ENCODE data around the gene CCDC187.

Gene CCDC187

GRCh38 chr9:136249877-136250559, 53.9 kb downstream of the CCDC187 start:
- TF ChIP-seq ZFX (IDR thresholded peaks at IDR 0.05) (no peak), CTCF (conservative IDR thresholded peaks at IDR 0.05) (no peak)

DNA sequence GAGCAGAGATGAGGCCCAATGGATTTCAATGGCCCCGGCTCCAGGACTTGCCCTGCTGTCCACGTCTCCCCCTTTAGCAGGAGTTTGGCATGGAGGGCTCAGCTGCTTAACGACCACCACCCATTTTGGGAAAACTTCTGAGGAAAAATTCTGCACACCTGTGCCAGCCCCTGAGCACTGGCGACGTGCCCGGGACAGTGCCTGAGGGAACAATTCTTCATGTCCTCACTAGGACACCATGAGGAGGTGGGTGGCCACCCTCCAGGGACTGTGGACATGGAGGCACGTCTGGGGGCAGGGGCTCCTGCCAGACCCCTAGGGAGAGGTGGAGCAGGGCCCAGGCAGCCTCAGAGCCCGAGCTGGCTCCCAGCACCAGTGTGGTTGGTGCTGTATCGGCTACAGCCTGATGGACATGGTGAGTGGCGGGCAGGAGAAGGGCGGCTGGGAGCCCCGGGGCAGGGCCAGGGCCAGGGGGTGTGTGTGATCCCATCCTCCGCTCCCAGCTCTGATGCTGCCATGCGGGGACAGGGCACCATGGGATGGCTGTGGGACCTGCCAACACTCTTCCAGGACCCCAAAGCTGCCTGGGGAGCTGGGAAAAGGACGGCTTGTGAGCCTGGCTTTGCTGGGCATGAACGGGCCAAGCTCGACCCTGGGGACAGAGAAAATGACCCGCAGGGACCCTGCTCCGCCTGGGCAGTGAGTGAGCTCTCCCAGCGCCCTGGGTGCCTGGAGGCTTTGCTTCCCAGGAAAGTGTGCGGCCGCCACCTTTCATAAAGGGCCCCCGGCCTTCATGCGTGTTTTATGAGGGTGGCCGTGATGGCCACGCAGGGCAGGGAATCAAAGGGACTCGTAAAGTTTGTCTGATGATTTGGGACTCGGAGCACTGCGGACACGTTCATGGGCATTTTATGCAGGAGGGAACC, 54.7 kb downstream of the CCDC187 start:
- TF ChIP-seq CTCF (conservative IDR thresholded peaks at IDR 0.05) (no peak), ZFX (IDR thresholded peaks at IDR 0.05) (no peak)
- H3K27ac ChIP-seq = peak overlapping the region; percentile 13

More at GRCh38 chr9:136249877-136250559, 53.9 kb downstream of the CCDC187 start:
- no peak overlapping the region for H3K27ac ChIP-seq

GRCh38 chr9:136247947-136248637, 55.8 kb downstream of the CCDC187 start:
- TF ChIP-seq CTCF (conservative IDR thresholded peaks at IDR 0.05) (no peak), ZFX (IDR thresholded peaks at IDR 0.05) (no peak)
- peak overlapping the region; percentile 13 for H3K27ac ChIP-seq

- TF ChIP-seq CTCF (conservative IDR thresholded peaks at IDR 0.05) (no peak), ZFX (IDR thresholded peaks at IDR 0.05) (no peak)
These were observed 56.4 kb downstream of the CCDC187 start for GRCh38 chr9:136247551-136247916.

GRCh38 chr9:136246849-136247550, 56.9 kb downstream of the CCDC187 start:
- TF ChIP-seq ZFX (IDR thresholded peaks at IDR 0.05) = no peak
- no peak for TF ChIP-seq CTCF (conservative IDR thresholded peaks at IDR 0.05)
- no peak overlapping the region for H3K27ac ChIP-seq

More at GRCh38 chr9:136247551-136247916, 56.4 kb downstream of the CCDC187 start:
- H3K27ac ChIP-seq = no peak overlapping the region; the same call in 1 of the 2 replicates

DNA sequence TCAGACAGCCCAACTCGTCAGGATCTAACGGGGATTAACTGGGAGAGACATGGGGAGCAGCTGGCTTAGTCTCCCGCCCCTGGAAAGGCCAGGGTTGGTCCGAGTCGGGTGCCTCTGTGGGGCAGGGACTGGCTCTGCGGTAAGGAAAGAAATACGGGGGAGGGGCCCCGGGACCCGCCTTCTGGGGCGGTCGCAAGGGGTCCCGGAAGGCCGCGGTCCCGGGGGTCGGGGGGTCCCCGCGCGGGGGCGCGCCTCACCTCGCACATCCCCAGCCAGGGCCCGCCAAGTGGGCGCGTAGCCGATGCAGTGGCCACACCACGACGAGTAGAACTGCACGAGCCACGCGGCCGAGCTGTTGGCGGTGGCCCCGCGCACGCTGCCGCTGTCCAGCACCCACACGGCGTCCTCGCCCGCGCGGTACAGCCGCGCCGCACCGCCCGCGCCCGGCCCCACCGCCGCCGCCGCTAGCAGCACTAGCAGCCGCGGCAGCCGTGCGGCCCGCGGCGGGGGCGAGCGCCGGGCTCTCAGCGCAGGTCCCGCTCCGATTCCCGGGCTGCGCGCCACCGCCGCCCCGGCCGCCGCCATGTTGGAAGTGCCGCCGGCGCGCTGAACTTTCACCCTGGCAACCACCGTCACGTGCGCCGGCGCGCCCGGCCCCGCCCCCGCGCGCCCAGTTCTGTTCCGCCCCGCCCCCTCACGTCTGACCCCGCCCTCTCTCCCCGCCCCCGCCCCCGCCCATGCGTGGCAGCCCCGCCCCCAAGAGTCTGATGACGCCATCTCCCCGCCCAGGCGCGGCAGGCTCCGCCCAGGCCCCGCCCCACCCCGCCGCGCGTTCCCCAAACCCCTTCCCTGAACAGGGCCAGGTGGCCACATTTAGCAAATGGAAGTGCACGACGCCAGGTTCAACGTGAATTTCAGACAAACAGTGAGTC, 58.4 kb downstream of the CCDC187 start, which contains the start of gene QSOX2:
Gene QSOX2 (minus strand): TSS at position 594 of the 932 bp plus-strand sequence. CDS start 9 bp downstream, at position 585.
- peak within 1 kb of the TSS; percentile 82 for H3K27ac ChIP-seq
- TF ChIP-seq CTCF (conservative IDR thresholded peaks at IDR 0.05) = no peak
- TF ChIP-seq ZFX (IDR thresholded peaks at IDR 0.05) = peak; percentile 45; the same call in 1 of the 2 replicates
